ENCODE data around the gene PIMREG. TPM values are rescaled to one million over a fixed set of nuclear protein-coding genes. Genes with fewer than 3 reads are reported as not detected.
"Not testable (repeated sequence)": the region's sequence is repeated elsewhere in the genome, so short reads cannot be mapped to it uniquely, and the experiment has no call there.

The PIMREG gene
- total RNA-seq, 4 donors from 2014 or later: 0.47 to 1.2 TPM; not detected in 2

DNA sequence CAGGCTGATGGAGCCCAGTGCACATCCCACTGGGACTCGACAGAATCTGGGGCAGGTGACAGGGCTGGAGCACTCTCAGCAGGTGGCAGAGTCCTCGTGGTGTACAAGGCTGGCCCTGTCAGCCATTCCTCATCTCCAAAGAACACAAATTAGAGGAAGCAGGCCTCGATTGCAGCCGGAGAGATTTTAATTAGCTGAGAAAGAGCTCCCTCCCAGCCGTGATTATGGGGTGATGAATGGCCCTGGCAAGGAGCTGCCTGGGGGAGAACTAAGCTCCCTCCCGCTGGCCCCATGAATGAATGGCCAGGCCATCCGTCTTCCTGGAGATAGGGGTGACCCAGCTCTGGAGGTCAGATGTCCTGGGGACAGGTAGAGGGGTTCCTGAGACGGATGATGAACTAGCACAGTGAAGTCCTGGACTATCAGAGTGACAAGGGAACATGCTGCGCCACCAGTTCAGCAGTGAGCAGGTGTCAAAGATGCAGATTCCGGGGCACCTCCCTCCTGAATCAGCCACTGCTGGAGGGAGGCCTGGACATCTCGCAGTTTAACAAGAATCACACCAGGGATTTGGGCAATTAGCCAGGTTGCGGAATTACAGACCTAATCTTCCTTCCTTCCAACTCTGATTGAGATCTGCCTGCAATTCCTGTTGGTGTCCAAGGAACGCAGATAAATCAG, 35.5 kb downstream of the PIMREG start:
- TF ChIP-seq, protein P1, sequence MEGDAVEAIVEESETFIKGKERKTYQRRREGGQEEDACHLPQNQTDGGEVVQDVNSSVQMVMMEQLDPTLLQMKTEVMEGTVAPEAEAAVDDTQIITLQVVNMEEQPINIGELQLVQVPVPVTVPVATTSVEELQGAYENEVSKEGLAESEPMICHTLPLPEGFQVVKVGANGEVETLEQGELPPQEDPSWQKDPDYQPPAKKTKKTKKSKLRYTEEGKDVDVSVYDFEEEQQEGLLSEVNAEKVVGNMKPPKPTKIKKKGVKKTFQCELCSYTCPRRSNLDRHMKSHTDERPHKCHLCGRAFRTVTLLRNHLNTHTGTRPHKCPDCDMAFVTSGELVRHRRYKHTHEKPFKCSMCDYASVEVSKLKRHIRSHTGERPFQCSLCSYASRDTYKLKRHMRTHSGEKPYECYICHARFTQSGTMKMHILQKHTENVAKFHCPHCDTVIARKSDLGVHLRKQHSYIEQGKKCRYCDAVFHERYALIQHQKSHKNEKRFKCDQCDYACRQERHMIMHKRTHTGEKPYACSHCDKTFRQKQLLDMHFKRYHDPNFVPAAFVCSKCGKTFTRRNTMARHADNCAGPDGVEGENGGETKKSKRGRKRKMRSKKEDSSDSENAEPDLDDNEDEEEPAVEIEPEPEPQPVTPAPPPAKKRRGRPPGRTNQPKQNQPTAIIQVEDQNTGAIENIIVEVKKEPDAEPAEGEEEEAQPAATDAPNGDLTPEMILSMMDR (IDR thresholded peaks at IDR 0.05): no peak
- ATAC-seq (ENCODE audit: low FRiP score) (no peak), DNase-seq (ENCODE audit: low spot score) (no peak)

DNA sequence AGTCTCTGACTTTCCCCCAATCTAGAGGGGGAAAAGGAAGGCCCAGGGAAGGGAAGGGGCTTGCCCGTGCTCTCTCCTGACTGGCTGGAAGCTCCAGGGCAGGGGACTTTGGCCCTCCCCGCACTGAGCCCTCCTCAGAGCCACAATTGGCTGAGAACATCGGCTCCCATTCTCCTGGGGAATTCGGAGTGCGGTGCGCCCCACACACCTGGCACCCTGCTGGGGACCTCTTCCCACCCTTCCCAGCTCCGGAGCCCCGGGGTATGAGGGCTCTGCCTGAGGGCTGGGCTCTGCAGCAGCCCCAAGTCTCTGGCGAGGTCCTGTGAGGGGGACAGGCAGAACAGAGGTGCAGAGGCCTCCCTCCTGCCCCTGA, 36.0 kb downstream of the PIMREG start:
- DNase-seq (ENCODE audit: low spot score) (no peak), ATAC-seq (ENCODE audit: low FRiP score) (no peak)
- TF ChIP-seq, protein P1 (IDR thresholded peaks at IDR 0.05): no peak

DNA sequence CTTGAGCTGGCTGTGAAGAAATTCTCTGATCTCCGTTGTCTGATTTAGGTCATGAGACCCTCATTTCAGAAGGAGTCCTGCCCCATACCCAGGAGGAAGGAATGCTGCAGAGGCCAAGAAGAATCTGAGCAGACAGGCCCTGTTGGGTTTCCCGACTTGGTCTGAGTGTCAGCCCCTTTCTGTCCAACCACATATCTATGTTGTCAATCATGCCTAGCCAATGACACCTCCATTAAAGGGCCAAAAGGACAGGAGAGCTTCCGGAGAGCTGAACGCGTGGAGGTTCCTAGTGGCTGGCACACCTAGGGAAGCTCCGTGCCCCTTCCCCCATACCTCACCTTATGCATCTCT, 37.8 kb downstream of the PIMREG start:
- ATAC-seq (ENCODE audit: low FRiP score): no peak
- TF ChIP-seq, protein P1 (IDR thresholded peaks at IDR 0.05): no peak
- DNase-seq (ENCODE audit: low spot score): no peak

DNA sequence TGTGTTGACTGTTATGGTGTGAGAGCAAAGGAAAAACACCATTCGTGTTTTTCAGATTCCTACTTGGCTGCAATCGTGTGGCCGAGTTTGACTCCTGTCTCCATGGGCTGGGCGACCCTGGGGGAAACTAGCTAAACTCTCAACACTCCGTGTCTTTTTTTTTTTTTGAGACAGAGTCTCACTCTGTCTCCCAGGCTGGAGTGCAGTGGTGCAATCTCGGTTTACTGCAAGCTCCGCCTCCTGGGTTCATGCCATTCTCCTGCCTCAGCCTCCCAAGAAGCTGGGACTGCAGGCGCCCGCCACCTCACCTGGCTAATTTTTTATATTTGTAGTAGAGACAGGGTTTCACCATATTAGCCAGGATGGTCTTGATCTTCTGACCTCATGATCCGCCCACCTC, 38.5 kb downstream of the PIMREG start:
- ATAC-seq (ENCODE audit: low FRiP score); DNase-seq (ENCODE audit: low spot score): not testable (repeated sequence)

DNA sequence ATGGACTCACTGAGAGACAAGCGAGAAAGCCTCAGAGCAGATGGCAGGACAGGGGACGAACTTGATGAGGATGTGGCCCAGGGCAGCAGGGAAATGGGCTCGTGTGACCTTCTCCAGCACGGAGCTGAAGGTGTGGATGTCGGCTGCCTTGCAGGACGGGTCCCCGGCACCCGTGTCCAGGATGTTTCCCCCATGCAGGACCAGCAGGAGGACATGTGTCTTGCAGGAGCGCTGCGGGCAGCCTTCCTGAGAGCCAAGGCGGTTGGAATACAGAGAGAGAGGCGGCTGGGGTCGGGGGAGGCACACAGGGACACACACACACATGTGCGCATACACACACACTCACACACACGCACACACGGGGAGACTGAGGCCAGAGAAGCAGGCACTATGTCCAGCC, 39.3 kb downstream of the PIMREG start:
- no peak for ATAC-seq (ENCODE audit: low FRiP score)
- TF ChIP-seq, protein P1 (IDR thresholded peaks at IDR 0.05): no peak

DNA sequence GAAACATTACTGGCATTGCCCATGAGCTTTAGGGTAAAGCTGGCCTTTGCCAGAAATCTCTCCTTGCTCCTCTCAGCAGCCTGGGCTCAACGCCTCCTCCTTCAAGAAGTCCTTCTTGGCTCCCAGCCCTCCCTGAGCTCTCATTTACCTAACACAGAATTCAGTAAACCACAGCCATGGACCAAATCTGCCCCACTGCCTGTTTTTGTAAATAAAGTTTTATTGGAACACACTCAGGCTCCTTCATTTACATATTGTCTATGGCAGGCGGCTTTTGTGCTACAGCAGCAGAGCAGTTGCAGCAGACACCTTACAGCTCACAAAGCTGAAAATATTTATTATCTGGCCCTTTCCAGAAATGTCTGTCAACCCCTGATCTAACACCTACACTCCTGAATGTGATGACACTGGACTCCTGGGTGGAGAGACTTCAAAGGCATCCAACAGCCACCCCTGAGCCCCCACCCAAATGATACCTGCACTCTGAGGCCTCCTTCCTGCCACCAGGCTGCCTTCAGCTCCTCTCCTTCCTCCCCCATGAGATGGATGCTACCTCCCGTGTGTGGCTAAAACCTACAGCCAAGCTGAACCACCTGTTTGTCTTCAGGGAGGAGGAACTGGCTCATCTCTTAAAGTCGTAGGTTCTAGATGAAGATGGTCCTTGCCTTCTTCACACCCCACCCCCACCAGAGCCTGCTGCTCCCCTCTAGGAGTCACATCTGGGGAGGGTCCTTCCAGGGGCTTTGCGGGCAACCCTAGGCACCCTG, 41.6 kb downstream of the PIMREG start:
- ATAC-seq (ENCODE audit: low FRiP score): no peak
- DNase-seq (ENCODE audit: low spot score): no peak
- TF ChIP-seq, protein P1 (IDR thresholded peaks at IDR 0.05): no peak

More for the DNA sequence above, 39.3 kb downstream of the PIMREG start:
- DNase-seq (ENCODE audit: low spot score): no peak

DNA sequence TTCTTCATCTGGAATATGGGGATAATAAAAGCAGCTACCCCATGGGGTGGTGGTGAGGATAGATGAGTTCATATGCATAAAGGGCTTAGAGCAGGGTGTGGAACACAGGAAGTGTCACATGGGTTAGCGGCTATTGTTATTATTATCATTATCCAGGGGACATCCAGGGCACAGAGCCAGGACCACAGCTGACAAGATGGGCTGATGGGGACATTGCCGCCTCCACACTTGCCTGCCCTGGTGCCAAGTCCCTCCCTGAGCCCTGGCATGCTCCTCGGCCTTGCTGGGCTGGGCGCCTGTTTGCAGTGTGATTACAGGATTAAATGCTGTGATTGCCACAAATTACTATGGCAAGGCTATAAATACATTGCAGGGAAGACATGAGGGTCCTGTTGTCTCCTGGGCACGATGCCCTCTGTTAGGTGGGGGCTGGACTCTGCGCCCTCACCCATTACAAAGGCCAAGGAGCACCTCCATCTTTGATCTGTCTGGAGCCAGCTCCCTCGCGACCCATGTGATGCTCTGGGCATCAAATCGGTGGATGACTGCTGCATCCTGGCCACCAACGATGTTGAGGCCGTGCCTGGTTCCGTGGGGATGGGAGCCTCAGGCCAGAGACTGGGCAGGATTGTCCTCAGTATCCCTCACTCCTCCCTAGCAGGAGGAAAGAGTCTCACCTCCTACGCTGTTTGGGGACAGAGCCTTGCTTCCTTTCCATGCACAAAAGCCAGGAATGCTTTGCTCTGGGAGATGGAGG, 43.2 kb downstream of the PIMREG start:
- TF ChIP-seq, protein P1 (IDR thresholded peaks at IDR 0.05): no peak
- no peak for ATAC-seq (ENCODE audit: low FRiP score)
- DNase-seq (ENCODE audit: low spot score): no peak
